ENCODE measurements around the gene NOP14.

- no peak for TF ChIP-seq CTCF (IDR thresholded peaks at IDR 0.05)
- no peak for TF ChIP-seq POLR2A (IDR thresholded peaks at IDR 0.05)
These were observed 36.0 kb downstream of the NOP14 start for GRCh38 chr4:2927016-2927695.

Data from testis (tissue), 2 donors.